ENCODE data around the gene HS6ST2. TPM values are rescaled to one million over a fixed set of nuclear protein-coding genes. Genes with fewer than 3 reads are reported as not detected.

HS6ST2 gene
- total RNA-seq, 1 experiment from 2014 or later, result 24.6 TPM

DNA sequence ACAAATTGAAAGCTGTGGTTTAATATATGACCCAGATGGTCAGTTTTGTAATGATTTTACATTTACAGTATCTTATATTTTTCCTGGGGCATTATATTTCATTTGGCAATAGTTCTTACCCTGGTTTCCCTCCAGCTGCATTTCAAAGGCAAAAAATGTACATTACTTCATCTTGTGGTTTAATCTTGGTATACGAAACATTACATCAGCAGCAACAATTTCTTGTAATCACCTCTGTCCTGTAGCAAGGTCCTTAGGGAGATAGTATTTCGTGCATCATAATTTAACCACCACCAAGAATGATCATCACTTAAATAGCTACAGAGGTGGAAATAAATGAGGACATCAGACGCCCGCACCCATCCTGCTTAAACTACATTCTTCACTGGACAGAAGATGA lies 48.8 kb downstream of the HS6ST2 start (continued):
- TF ChIP-seq, protein P1, sequence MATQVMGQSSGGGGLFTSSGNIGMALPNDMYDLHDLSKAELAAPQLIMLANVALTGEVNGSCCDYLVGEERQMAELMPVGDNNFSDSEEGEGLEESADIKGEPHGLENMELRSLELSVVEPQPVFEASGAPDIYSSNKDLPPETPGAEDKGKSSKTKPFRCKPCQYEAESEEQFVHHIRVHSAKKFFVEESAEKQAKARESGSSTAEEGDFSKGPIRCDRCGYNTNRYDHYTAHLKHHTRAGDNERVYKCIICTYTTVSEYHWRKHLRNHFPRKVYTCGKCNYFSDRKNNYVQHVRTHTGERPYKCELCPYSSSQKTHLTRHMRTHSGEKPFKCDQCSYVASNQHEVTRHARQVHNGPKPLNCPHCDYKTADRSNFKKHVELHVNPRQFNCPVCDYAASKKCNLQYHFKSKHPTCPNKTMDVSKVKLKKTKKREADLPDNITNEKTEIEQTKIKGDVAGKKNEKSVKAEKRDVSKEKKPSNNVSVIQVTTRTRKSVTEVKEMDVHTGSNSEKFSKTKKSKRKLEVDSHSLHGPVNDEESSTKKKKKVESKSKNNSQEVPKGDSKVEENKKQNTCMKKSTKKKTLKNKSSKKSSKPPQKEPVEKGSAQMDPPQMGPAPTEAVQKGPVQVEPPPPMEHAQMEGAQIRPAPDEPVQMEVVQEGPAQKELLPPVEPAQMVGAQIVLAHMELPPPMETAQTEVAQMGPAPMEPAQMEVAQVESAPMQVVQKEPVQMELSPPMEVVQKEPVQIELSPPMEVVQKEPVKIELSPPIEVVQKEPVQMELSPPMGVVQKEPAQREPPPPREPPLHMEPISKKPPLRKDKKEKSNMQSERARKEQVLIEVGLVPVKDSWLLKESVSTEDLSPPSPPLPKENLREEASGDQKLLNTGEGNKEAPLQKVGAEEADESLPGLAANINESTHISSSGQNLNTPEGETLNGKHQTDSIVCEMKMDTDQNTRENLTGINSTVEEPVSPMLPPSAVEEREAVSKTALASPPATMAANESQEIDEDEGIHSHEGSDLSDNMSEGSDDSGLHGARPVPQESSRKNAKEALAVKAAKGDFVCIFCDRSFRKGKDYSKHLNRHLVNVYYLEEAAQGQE (IDR thresholded peaks at IDR 0.05; ENCODE audit: low read depth), result no peak
- TF ChIP-seq EZH2phosphoT487 (IDR thresholded peaks at IDR 0.05; ENCODE audit: borderline replicate concordance), result no peak

GRCh38 chrX:132908891-132909290 lies 49.5 kb downstream of the HS6ST2 start:
- RAD21 ChIA-PET (ENCODE audit: low non-redundant PET in 1 of 2, low total read pairs in 2 of 2, uncharacterized antibody in 2 of 2, unreplicated experiment in 2 of 2), result no interaction called here
- POLR2A ChIA-PET, result no interaction called here
- BruUV-seq (replicated peaks), result no TSS peak
- no peak overlapping the region for H3K4me2 ChIP-seq (ENCODE audit: low read length)
- DNase-seq (ENCODE audit: low read depth, low spot score), result no peak
- H3K27ac ChIP-seq (ENCODE audit: low read depth, low read length), result no peak overlapping the region
- no peaks in the 10 kb centered on the region for H4K20me1 ChIP-seq (ENCODE audit: insufficient read depth)
- no peak overlapping the region for H2AFZ ChIP-seq (ENCODE audit: low read depth, low read length, poor library complexity, severe bottlenecking)
- no peak overlapping the region for H3K9ac ChIP-seq (ENCODE audit: low read length)
- no peaks in the 10 kb centered on the region for H3K4me1 ChIP-seq (ENCODE audit: control insufficient read depth in 1 of 2, insufficient read depth in 2 of 2, low read length in 2 of 2)
- no peaks in the 10 kb centered on the region for H3K79me2 ChIP-seq (ENCODE audit: insufficient read depth, low read length)
- no peaks in the 10 kb centered on the region for H3K9me2 ChIP-seq (ENCODE audit: insufficient read depth)
- CTCF ChIA-PET, result no interaction called here
- no peaks in the 10 kb centered on the region for H3K27me3 ChIP-seq (ENCODE audit: insufficient read depth, low read length)
- no peak for ATAC-seq
- no peak overlapping the region for H3K4me3 ChIP-seq (replicated peaks in 1 of 2; ENCODE audit: low read depth in 1 of 2, low read length in 2 of 2)
- no peaks in the 10 kb centered on the region for H3K36me3 ChIP-seq (ENCODE audit: control insufficient read depth in 1 of 2, insufficient read depth in 2 of 2, low read length in 2 of 2)
- no peaks in the 10 kb centered on the region for H3K9me3 ChIP-seq (ENCODE audit: control insufficient read depth in 1 of 2, insufficient read depth in 1 of 2, low read depth in 1 of 2, low read length in 2 of 2)
- intact Hi-C loops (cut with micrococcal nuclease), result no loop called here
- TF ChIP-seq FOSL1 (IDR thresholded peaks at IDR 0.05; ENCODE audit: low read depth), result no peak
- TF ChIP-seq SP1 (IDR thresholded peaks at IDR 0.05; ENCODE audit: low read depth), result no peak
- no peak for TF ChIP-seq SIN3A (IDR thresholded peaks at IDR 0.05; ENCODE audit: low read depth)
- TF ChIP-seq, protein P2, sequence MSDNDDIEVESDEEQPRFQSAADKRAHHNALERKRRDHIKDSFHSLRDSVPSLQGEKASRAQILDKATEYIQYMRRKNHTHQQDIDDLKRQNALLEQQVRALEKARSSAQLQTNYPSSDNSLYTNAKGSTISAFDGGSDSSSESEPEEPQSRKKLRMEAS (IDR thresholded peaks at IDR 0.05), result no peak
- TF ChIP-seq EGR1 (IDR thresholded peaks at IDR 0.05; ENCODE audit: low read depth), result no peak
- no peak for TF ChIP-seq EZH2 (IDR thresholded peaks at IDR 0.05)
- TF ChIP-seq YY1 (IDR thresholded peaks at IDR 0.05; ENCODE audit: extremely low read depth, insufficient replicate concordance, low read depth, low read length), result no peak
- no peak for TF ChIP-seq EZH2phosphoT487 (IDR thresholded peaks at IDR 0.05; ENCODE audit: borderline replicate concordance)
- no peak for TF ChIP-seq ATF3 (IDR thresholded peaks at IDR 0.05)
- no peak for TF ChIP-seq JUND (IDR thresholded peaks at IDR 0.05)
- TF ChIP-seq ZNF274 (IDR thresholded peaks at IDR 0.05; ENCODE audit: low read depth, low read length), result no peak
- no peak for TF ChIP-seq CTCF (IDR thresholded peaks at IDR 0.05 in 2 of 3, conservative IDR thresholded peaks at IDR 0.05 in 1 of 3; ENCODE audit: borderline replicate concordance in 1 of 3, insufficient read depth in 1 of 3, low read depth in 2 of 3, low read length in 2 of 3)
- no peak for TF ChIP-seq CEBPB (IDR thresholded peaks at IDR 0.05; ENCODE audit: low read depth)
- TF ChIP-seq, protein P1 (IDR thresholded peaks at IDR 0.05; ENCODE audit: low read depth), result no peak
- no peak for TF ChIP-seq POLR2AphosphoS5 (IDR thresholded peaks at IDR 0.05; ENCODE audit: low read depth, low read length)
- TF ChIP-seq TCF7L2 (IDR thresholded peaks at IDR 0.05; ENCODE audit: borderline replicate concordance, extremely low read depth, insufficient read depth, insufficient read length), result no peak
- TF ChIP-seq CBX3 (IDR thresholded peaks at IDR 0.05; ENCODE audit: low read depth), result no peak

Measured in HCT116 (cell line).